HuH-7.5 (cell line): ENCODE measurements around the gene PLCE1.
"Not testable (repeated sequence)": the region's sequence is repeated elsewhere in the genome, so short reads cannot be mapped to it uniquely, and the experiment has no call there.

Experiments
- DNase-seq: peaks from one replicate; pipeline ENCODE4 v3.0.0; 2011; ENCODE audit warnings: low spot score

The PLCE1 gene

DNA sequence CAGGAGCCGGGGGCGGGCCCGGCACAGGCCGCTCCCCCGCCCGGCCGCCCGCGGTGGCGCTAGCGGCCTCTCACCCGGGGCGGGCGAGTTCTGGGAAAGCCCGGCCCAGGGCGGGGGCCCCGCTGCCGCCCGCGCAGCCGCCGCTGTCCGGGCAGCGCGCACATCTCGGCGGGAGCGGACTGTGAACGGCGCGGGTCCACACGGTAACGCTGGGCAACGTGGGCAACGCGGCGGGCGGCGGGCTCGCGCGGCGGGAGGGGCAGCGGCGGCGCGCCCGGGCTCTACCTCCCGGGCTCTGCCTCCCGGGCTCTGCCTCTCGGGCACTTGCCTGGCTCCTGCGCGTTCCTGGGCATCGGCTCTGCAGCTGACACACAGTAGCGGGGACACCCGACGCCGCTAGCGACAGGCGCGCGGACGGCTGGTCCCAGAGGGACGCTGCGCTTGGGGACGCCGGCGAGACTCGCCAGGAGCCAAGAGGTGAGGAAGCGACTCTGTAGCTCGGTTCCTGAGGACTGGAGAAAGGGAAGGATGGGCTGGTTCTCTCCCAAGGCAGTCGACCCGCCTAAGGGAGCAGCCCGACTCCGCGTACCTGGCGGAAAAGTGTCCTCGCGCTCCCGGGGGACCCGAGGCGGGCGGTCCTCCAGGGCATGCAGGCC lies at the start of gene PLCE1:
TSS of gene PLCE1 (plus strand) at position 150 of the 656 bp plus-strand sequence. CDS start 37,116 bp downstream, outside the sequence.
- DNase-seq: peak; percentile 59

DNA sequence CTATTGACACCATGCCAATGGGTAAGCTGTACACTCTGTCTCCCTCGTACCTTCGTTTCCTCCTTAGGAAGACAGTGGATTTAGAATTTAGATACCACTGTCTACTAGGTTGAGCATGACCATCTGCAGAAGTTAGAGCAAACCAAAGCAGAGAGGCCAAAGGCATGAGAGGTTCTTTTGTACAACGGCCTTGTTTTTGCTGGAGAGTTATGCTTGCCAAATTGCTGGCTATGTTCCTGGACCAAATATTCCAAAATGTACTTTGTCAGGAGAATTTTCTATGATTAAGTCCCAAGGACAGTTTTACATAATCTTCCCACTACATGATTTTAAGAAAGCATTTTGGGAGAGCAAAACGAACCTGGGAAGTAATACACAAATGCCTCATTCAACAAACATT lies 47.9 kb upstream of the PLCE1 start:
- no peak for DNase-seq

- no peak for DNase-seq
Measured at GRCh38 chr10:93947055-93947454, 46.7 kb upstream of the PLCE1 start.

DNA sequence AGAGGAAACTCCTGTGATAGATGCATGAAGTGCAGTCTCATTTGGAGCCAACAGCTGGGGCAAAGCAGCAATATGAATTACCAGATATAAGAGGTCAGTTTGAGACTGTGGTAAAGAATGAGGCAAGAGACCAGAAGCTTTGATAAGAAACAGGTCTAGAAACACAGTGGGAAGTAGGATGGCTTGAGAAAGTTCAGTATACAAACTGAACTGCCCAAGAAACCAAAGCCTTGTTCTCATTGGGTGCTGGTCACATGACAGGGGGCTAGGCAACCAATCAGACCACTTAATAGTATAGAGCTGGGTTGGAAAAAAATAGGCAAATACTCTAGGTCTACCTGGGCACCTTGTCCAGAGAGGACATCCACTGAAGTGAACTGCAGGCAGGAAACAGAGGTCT lies 46.2 kb upstream of the PLCE1 start:
- no peak for DNase-seq

- DNase-seq: no peak
Measured at GRCh38 chr10:93951905-93952304, 41.8 kb upstream of the PLCE1 start.

DNA sequence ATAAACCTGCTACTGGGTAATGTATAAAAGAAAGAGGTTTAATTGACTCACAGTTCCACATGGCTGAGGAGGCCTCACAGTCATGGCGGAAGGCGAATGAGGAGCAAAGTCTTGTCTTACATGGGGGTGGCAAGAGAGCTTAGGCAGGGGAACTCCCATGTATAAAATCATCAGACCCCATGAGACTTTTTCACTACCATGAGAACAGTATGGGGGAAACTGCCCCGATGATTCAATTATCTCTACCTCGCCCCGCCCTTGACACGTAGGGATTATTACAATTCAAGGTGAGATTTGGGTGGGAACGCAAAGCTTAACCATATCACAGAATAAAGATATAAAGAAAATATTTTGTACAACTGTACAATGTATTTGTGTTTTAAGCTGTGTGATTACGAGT lies 39.4 kb upstream of the PLCE1 start:
- DNase-seq: no peak

DNA sequence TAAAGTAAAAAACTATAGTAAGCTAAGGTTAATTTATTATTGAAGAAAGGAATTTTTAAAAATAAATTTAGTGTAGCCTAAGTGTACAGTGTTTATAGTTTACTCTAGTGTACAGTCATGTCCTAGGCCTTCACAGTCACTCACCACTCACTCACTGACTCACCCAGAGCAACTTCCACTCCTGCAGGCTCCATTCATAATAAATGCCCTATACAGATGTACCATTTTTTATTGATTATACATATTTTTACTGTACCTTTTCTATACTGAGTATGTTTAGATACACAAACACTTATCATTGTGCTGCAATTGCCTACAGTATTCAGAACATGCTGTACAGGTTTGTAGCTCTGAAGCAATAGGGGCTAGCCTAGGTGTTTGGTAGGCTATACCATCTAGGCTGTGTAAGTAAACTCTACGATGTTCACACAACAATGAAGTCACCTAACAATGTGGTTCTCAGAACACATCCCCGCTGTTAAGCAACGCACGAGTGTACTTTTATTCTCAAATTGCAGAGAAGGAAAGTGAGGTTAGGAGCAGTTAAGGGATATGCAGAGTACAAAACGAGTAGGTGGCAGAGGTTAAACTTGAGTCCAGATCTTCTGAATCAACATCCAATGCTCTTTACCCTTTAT lies 38.9 kb upstream of the PLCE1 start:
- DNase-seq: no peak

- DNase-seq: no peak
Measured at GRCh38 chr10:93958834-93959233, 34.9 kb upstream of the PLCE1 start.

DNA sequence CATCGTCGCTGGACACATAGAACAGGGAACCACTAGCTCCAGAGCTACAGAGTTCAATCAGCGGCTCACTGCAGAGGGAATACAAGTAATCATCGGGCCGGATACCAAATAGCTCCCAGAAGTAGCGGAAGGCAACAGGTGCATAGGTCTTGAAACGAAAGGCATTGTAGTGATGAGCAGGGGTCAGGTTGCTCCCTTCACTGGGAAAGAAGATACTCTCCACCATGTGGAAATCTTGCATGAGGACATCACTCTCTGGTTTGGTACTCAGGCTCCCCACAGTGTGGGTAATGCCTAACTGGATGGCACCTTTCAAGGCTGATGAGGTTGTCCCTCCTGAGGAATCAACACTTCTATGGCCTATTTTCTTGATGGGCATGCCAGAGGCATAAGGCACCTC lies 32.7 kb upstream of the PLCE1 start:
- not testable (repeated sequence) for DNase-seq

DNA sequence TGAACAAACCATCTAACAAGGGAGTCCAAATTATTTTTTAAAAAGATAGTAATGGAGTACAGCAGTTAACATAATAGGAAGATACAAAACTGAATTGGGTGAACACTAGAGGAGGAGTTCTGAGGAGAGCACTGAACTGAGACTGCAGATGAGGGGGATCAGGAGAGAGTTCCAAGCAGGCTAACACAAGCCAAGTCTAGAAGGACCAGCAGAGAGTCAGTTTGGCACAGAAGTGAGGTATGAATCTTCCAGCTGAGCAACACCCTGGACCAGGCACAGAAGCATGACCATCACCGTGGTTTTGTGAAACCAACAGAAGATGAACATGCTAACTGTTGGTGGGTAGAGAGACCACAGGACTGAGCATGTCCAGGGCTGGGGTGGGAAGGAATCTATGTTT lies 30.8 kb upstream of the PLCE1 start:
- DNase-seq: no peak

DNA sequence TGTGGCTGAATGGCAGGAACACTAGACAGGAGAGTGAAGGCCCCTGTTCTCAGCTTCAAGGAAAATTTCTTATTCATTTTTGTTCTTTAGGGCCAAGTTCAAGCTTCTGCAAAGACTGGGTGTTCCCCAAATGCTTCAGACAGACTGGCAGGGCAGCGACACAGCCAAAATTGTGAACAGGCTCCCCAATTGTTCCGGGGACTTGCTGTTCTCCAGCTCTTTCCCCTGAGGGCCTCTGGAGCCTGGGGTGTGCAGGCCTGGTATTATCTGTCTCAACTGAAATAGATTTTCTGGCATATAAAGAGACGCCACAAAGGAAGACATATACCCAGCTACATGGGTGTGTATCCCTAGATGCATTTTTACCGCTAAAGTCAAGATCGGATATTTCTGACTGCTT lies 30.3 kb upstream of the PLCE1 start:
- DNase-seq: no peak

DNA sequence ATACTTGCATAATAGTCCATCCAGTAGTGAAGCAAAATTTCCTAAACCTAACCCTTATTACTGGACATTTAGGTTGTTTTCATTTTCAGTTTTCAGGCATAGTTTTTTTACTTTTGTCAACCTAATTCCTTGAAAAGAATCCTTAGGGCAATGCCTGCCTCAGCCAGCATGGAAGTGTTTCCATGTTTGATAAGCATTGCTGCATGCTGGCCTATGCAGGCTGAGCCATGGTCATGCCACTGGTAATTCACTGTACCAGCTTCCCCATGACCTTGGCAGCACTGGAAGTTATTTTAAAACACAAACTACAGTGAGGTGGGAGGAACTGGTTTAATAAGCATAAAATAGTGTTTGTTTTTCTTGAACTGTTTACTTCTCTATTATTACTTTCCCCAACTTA lies 27.8 kb upstream of the PLCE1 start:
- DNase-seq: no peak

- no peak for DNase-seq
Measured at GRCh38 chr10:93967756-93968155, 26.0 kb upstream of the PLCE1 start.

GRCh38 chr10:93968540-93968945 lies 25.2 kb upstream of the PLCE1 start:
- DNase-seq: no peak

- DNase-seq: not testable (repeated sequence)
Measured at GRCh38 chr10:93970433-93971010, 23.2 kb upstream of the PLCE1 start.

GRCh38 chr10:93973748-93974445 lies 19.8 kb upstream of the PLCE1 start:
- DNase-seq: no peak

DNA sequence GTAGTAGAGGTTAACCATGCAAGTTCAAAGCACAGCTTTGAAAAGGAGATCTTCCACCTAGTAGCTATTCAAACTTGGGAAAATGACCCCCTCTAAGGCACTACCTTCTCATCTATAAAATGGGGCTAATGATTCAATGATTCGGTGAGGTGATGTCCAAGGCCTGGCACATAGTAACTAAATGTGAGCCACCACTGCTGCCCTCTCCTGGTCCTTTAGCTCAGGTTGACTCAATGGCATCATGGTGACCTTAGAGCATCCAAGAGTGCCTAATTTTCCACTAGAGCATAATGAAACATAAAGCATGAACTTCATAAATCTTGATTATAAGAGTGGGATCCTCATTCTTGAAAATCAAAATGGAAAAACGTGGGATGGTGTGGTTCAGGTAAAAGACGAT lies 16.3 kb upstream of the PLCE1 start:
- DNase-seq: no peak

- no peak for DNase-seq
Measured at GRCh38 chr10:93980486-93980885, 13.2 kb upstream of the PLCE1 start.

GRCh38 chr10:93991114-93991513 lies 2.6 kb upstream of the PLCE1 start:
- DNase-seq: no peak

GRCh38 chr10:93991596-93992284 lies 2.0 kb upstream of the PLCE1 start:
- peak; percentile 84 for DNase-seq

GRCh38 chr10:93992400-93993030 lies 1.2 kb upstream of the PLCE1 start:
- DNase-seq: no peak

GRCh38 chr10:93993414-93993781 lies 333 bp upstream of the PLCE1 start:
- DNase-seq: no peak
